ENCODE data around the gene ADAP2.

GRCh38 chr17:30920683-30921543 lies 832 bp upstream of the ADAP2 start:
- TF ChIP-seq POLR2A (IDR thresholded peaks at IDR 0.05; ENCODE audit: low read depth, low read length), result no peak
- TF ChIP-seq TAF1 (IDR thresholded peaks at IDR 0.05; ENCODE audit: low read depth, low read length), result no peak
- no peak for TF ChIP-seq POLR2AphosphoS5 (IDR thresholded peaks at IDR 0.05; ENCODE audit: low read depth, low read length)
- no peak for TF ChIP-seq PAX5 (IDR thresholded peaks at IDR 0.05; ENCODE audit: insufficient read depth, low read length, severe bottlenecking)
